Uterus (tissue), 4 donors: ENCODE results near the gene GRIP1. TPM values are rescaled to one million over a fixed set of nuclear protein-coding genes. Genes with fewer than 3 reads are reported as not detected.

ENCODE experiments used
- DNase-seq, 2 donors: peaks; one replicate each; pipeline ENCODE4 v3.0.0-alpha.2; 2019 to 2020
- H3K27ac ChIP-seq, 2 donors: fragments of 200-600 bp; sonication (generic); 1 replicate in 1 of 2; 2 replicates in 1 of 2; pipeline ENCODE4 v1.5.1; 2016 to 2018
- H3K27me3 ChIP-seq, 2 donors: fragments of 200-600 bp; sonication (generic); one replicate each; pipeline ENCODE4 v1.5.1; 2018 to 2019; ENCODE audit warnings: control low read depth in 1 of 2
- H3K36me3 ChIP-seq, 2 donors: fragments of 200-600 bp; sonication (generic); one replicate each; pipeline ENCODE4 v1.5.1; 2019; ENCODE audit warnings: control low read depth in 1 of 2
- H3K4me1 ChIP-seq, 2 donors: fragments of 200-600 bp; sonication (generic); one replicate each; pipeline ENCODE4 v1.5.1; 2018 to 2019; ENCODE audit warnings: control low read depth in 1 of 2
- H3K4me3 ChIP-seq, 2 donors: fragments of 200-600 bp; sonication (generic); 1 replicate in 1 of 2; 2 replicates in 1 of 2; pipeline ENCODE4 v1.5.1; 2018 to 2019; ENCODE audit warnings: mild to moderate bottlenecking in 1 of 2
- H3K9me3 ChIP-seq, 2 donors: fragments of 200-600 bp; sonication (generic); one replicate each; pipeline ENCODE4 v1.5.1; 2019; ENCODE audit warnings: control low read depth in 1 of 2
- CTCF ChIP-seq, 4 experiments: fragments of 200-600 bp in 2 of 4; fragments of 450-650 bp in 2 of 4; sonication (generic) in 2 of 4; IDR thresholded peaks; one replicate each; pipeline ENCODE4 v1.5.1; 2016 to 2019; ENCODE audit warnings: antibody characterized with exemption in 4 of 4, mild to moderate bottlenecking in 2 of 4, moderate library complexity in 1 of 4
- POLR2A ChIP-seq, 2 donors: fragments of 450-650 bp; IDR thresholded peaks; one replicate each; pipeline ENCODE4 v1.6.1; 2016; ENCODE audit warnings: antibody characterized with exemption in 2 of 2, mild to moderate bottlenecking in 1 of 2, moderate library complexity in 1 of 2
- intact Hi-C: fragments of 100-400 bp; cut with DNase I; formaldehyde crosslinking; loops from one replicate; pipeline ENCODE4 v1.15.1; 2023; ENCODE audit warnings: low total_unique reads
- total RNA-seq, 4 donors: library from RNA; depleted of rRNA in 3 of 4; stranded (reverse); fragments of >200 nt in 3 of 4; gene quantifications; one replicate each; pipeline versions ENCODE4 v1.1.0 to v1.2.4, GENCODE V29; 2014 to 2023
- donor health status: DM: yes; HTN: yes; CAD: no.

The GRIP1 gene
- total RNA-seq, 4 donors from 2014 or later = 6.4 to 74.8 (median 19.2) TPM; not detected in 1

- Histone ChIP-seq H3K27me3 (no peaks in the 10 kb centered on the region), H3K9me3 (no peaks in the 10 kb centered on the region), H3K4me1 (no peaks in the 10 kb centered on the region), H3K36me3 (no peaks in the 10 kb centered on the region), H3K27ac (no peak overlapping the region), H3K4me3 (no peak overlapping the region)
- no peak for DNase-seq
- intact Hi-C loops = no loop called here
- TF ChIP-seq CTCF (IDR thresholded peaks at IDR 0.05) = no peak
- TF ChIP-seq POLR2A (IDR thresholded peaks at IDR 0.05) = no peak
Observed at GRCh38 chr12:66662729-66663128, 16.1 kb downstream of the GRIP1 start.

GRCh38 chr12:66662179-66662578, 16.7 kb downstream of the GRIP1 start:
- no peaks in the 10 kb centered on the region for H3K9me3 ChIP-seq
- TF ChIP-seq POLR2A (IDR thresholded peaks at IDR 0.05) = no peak
- no peak for TF ChIP-seq CTCF (IDR thresholded peaks at IDR 0.05)
- no peak overlapping the region for H3K27ac ChIP-seq
- no peak overlapping the region for H3K4me3 ChIP-seq
- H3K27me3 ChIP-seq = no peaks in the 10 kb centered on the region
- no peaks in the 10 kb centered on the region for H3K4me1 ChIP-seq
- no peaks in the 10 kb centered on the region for H3K36me3 ChIP-seq
- no peak for DNase-seq
- intact Hi-C loops = no loop called here

- no peaks in the 10 kb centered on the region for H3K4me1 ChIP-seq
- intact Hi-C loops = no loop called here
- no peak overlapping the region for H3K27ac ChIP-seq
- TF ChIP-seq POLR2A (IDR thresholded peaks at IDR 0.05) (no peak), CTCF (IDR thresholded peaks at IDR 0.05) (no peak)
- H3K4me3 ChIP-seq = no peak overlapping the region
- DNase-seq = no peak
- no peaks in the 10 kb centered on the region for H3K27me3 ChIP-seq
- H3K36me3 ChIP-seq = no peaks in the 10 kb centered on the region
- H3K9me3 ChIP-seq = no peaks in the 10 kb centered on the region
Observed at GRCh38 chr12:66661357-66661756, 17.5 kb downstream of the GRIP1 start.

- intact Hi-C loops = no loop called here
- no peaks in the 10 kb centered on the region for H3K36me3 ChIP-seq
- no peak for TF ChIP-seq CTCF (IDR thresholded peaks at IDR 0.05)
Observed at GRCh38 chr12:66653796-66654195, 25.1 kb downstream of the GRIP1 start.

GRCh38 chr12:66648033-66648735, 30.7 kb downstream of the GRIP1 start:
- TF ChIP-seq CTCF (IDR thresholded peaks at IDR 0.05) (no peak), POLR2A (IDR thresholded peaks at IDR 0.05) (no peak)
- Histone ChIP-seq H3K9me3 (no peaks in the 10 kb centered on the region), H3K27ac (no peak overlapping the region), H3K4me3 (no peak overlapping the region), H3K27me3 (no peaks in the 10 kb centered on the region), H3K36me3 (no peaks in the 10 kb centered on the region), H3K4me1 (no peaks in the 10 kb centered on the region)
- intact Hi-C loops = no loop called here
- no peak for DNase-seq

More at GRCh38 chr12:66653796-66654195, 25.1 kb downstream of the GRIP1 start:
- DNase-seq = no peak
- H3K4me3 ChIP-seq = no peak overlapping the region
- H3K4me1 ChIP-seq = no peaks in the 10 kb centered on the region
- H3K27ac ChIP-seq = no peak overlapping the region
- no peaks in the 10 kb centered on the region for H3K9me3 ChIP-seq
- no peaks in the 10 kb centered on the region for H3K27me3 ChIP-seq
